Thyroid gland (tissue), 4 donors: Measurements from ENCODE around the gene KIAA0408.

Experiments
- CTCF ChIP-seq, 6 experiments: fragments of 200-600 bp in 3 of 6; fragments of 450-650 bp in 3 of 6; sonication (generic) in 3 of 6; IDR thresholded peaks; one replicate each; pipeline ENCODE4 v1.5.1; 2016 to 2019; ENCODE audit warnings: antibody characterized with exemption in 6 of 6, mild to moderate bottlenecking in 2 of 6, inconsistent platforms in 1 of 6, moderate library complexity in 1 of 6
- POLR2A ChIP-seq, 2 donors: fragments of 450-650 bp; IDR thresholded peaks; one replicate each; pipeline ENCODE4 v1.6.1; 2017; ENCODE audit warnings: antibody characterized with exemption in 2 of 2, mild to moderate bottlenecking in 2 of 2, moderate library complexity in 1 of 2

- TF ChIP-seq CTCF (IDR thresholded peaks at IDR 0.05) (no peak), POLR2A (IDR thresholded peaks at IDR 0.05) (no peak)
These were observed 38.2 kb upstream of the KIAA0408 start for GRCh38 chr6:127497410-127497809.
